NCI-H69 (cell line): ENCODE data around the gene ZSWIM2.
"Not testable (repeated sequence)": the region's sequence is repeated elsewhere in the genome, so short reads cannot be mapped to it uniquely, and the experiment has no call there.

Source experiments
- DNase-seq: peaks from one replicate; lab custom pipeline; 2025; lab: John Stamatoyannopoulos, UW

The ZSWIM2 gene

GRCh38 chr2:186848873-186849578 is at the start of gene ZSWIM2:
Gene ZSWIM2, minus strand, starts transcription at chr2:186849170. Its CDS starts 40 bp downstream, at chr2:186849130.
- peak; percentile 97 for DNase-seq

DNA sequence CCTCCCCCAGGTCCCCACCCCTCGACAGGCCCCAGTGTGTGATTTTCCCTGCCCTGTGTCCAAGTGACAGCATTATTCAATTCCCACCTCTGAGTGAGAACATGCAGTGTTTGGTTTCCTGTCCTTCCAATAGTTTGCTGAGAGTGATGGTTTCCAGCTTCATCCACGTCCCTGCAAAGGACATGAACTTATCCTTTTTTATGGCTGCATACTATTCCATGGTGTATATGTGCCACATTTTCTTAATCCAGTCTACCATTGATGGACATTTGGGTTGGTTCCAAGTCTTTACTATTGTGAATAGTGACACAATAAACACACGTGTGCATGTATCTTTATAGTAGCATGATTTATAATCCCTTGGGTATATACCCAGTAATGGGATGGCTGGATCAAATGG is 47.2 kb upstream of the ZSWIM2 start:
- DNase-seq, result not testable (repeated sequence)

- DNase-seq, result no peak
Observed at GRCh38 chr2:186895451-186895850, 46.5 kb upstream of the ZSWIM2 start.

DNA sequence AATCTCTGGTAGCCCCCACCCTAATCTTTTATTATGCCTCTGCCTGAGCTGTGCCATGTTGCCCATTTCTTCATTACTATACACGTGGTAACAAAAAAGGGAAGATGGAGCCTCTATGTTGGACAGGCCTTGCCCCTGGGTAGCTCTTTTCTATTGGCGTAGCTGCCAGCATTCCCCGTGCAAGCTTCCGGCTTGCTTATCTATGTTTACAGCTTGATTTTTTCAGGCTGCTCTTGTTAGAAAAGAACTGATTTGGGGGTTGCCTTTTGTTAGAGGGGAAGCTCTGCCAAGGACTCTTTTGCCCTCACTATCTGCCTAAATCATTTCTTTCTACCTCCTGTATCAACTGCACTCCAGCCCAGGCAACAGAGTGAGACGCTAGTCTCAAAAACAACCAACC is 45.5 kb upstream of the ZSWIM2 start:
- DNase-seq, result no peak

- DNase-seq, result no peak
Observed at GRCh38 chr2:186892821-186893220, 43.9 kb upstream of the ZSWIM2 start.

DNA sequence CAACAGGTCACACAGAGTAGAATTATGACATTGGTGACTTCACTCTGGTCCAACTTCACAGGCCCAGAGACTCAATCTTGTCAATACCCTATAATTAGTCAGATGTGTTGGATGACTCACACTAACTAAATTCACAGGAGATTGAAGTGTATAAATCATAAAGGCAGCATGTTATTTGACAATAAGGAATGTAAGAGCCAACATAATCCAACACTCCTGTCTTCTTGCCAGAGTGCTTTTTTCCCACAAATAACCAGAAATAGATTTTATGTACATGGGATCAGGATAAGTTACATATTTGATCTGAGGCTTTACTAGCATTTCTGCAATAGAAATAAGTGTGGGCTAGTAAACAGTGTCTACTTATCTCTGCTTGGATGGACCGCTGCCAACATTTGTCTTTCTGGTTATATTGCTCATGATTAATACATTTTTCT is 42.2 kb upstream of the ZSWIM2 start:
- DNase-seq, result peak; percentile 85

- DNase-seq, result no peak
Observed at GRCh38 chr2:186889101-186889879, 40.3 kb upstream of the ZSWIM2 start.

DNA sequence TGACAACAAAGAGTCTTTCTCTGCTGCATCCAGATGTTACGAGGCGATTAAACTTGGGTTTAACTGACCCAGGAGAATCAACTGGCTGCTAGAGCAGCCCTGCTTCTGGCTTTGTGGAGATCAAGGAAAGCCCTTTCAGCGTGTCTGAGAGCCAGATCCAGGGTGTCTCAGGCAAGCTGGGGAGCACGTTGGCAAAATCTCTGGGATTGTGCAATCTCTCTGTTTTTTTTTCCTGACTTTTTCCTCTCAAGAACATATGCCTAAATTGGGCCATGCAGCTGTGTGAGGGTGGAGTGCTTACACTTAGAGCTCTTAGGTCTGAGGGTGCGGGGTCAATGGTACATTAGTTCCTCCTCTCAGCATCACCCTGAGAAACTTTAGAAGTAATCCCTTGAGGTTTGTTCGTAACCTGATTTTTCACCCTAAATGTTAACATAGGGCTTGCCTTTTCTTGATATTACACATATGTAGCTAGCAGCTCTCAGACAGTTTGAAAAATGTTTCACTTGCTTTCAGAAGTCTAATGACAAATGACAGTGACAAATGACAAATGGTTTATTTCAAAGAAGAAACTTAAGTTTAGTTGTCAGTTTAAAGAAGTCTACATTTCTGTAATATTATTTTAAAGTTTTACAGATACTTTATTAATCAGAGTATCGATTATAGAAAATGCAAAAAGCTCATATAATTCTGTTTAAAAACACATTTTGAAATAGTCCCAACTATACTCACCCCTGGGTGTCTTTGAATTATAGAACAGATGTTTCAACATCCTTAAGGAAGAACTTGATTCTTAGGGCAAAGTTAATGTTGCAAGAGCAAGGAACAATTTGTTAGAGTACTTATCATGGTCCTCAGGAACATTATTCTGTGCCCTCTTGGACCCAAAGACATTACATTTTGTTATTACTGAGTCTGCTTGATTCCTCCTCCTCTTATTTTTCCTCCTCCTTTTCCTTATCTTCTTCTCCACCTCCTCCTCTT is 38.4 kb upstream of the ZSWIM2 start:
- DNase-seq, result peak; percentile 6

DNA sequence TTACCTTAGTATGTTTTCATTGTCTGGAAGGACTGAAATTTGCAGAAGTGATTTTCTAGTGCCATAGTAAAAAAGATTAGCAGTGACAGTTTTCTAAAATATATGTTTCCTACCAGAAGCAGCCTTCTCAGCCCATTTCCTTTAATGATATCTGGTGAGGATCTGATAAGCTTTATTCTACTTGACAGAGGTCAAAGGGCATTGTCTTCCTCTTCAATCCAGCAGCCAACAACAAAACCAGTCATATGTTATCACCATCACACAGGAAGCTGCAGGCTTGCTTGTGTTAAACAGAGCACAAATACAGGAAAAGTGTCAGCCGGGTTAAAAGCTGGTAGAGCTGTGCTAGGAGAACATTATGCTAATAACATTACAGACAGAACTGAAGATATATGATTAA is 35.6 kb upstream of the ZSWIM2 start:
- DNase-seq, result no peak

DNA sequence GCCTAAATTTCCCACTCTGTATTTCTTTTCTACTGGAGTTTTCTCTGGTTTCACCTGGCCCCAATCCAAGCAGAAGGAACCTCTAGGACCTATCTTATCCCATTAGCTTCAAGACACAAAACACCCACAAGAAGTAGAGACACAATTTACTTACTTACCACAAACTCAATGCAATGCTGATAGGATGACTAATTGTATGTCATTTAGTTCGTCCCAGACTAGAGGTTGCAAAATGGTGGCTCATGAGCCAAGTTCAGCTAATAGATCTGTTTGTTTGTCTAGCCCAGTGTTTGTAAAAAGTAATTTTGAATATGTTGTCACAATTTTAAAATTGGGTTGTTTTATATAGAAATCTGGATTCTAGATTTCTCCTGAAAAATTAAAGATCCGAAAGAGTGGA is 34.7 kb upstream of the ZSWIM2 start:
- no peak for DNase-seq

GRCh38 chr2:186882511-186883071 is 33.6 kb upstream of the ZSWIM2 start:
- DNase-seq, result peak; percentile 53

- DNase-seq, result no peak
Observed at GRCh38 chr2:186881660-186882059, 32.7 kb upstream of the ZSWIM2 start.

DNA sequence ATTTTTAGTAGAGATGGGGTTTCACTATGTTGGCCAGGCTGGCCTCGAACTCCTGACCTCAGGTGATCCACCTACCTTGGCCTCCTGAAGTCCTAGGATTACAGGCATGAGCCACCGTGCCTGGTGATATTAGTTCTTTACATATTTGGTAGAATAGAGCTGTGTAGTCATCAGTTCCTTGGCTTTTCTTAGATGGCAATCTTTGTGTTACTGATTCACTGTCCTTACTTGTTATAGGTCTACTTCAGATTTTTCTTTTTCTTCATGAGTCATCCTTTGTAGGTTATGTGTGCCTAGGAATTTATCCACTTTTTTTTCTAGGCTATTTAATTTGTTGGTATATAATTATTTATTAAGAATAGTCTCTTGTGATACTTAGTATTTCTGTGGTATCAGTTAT is 30.3 kb upstream of the ZSWIM2 start:
- no peak for DNase-seq

GRCh38 chr2:186874713-186875112 is 25.7 kb upstream of the ZSWIM2 start:
- DNase-seq, result no peak

DNA sequence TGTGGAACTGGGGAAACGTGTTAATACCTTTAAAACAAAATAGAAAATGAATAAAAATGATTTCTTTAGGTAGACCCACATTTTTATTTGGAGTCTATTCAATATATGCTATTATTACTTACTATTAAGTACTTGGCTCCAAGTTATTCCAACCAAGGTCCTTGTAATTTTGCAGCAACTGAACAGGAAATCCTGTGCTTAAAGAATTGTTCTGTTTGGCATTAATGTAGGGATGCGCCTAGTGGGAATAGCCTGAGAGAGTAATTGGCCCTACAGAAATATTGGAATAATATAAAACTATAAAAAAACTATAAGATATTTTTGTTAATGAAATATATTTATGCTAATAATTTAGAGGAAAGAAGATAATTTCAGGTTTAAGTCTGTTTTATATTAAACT is 22.9 kb upstream of the ZSWIM2 start:
- no peak for DNase-seq

GRCh38 chr2:186868344-186868743 is 19.4 kb upstream of the ZSWIM2 start:
- peak; percentile 6 for DNase-seq

GRCh38 chr2:186862869-186863709 is 14.1 kb upstream of the ZSWIM2 start:
- DNase-seq, result peak; percentile 47

DNA sequence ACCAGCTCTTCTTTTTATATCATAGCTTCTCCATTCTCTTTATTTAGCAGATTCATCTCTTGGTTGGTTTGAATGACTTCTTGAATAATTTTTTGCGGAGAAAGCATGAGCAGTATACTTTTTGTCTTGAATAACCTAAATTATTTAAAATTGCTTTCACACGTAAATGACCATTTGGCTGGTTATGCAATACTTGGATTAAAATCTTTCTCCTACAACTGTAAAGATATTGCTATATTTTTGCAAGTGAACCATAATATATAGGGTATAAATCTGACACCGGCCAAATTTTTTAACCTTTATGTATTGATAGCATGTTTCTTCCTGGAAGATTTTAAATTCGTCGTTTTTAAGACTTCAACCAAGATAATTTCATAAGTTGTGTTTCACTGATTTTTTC is 6.2 kb upstream of the ZSWIM2 start:
- DNase-seq, result no peak

GRCh38 chr2:186853951-186854350 is 5.0 kb upstream of the ZSWIM2 start:
- DNase-seq, result no peak

DNA sequence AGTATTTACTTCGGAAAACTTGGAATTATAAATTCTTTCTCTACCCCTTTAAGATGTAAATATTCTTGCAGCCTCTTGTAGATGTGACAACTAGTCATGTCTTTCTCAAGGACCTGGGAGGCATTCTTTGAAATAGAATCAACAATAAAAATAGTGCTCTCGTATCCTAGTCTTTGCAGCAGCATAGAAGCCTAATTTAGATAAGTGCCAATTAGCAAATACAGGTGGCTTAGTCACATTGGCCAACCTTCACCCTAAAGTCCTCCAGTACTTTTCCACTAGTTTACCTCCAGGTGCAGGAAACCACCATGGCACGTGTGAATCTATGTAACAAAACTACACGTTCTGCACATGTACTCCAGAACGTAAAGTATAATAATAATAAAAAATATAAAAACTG is 3.5 kb upstream of the ZSWIM2 start:
- DNase-seq, result peak; percentile 16

DNA sequence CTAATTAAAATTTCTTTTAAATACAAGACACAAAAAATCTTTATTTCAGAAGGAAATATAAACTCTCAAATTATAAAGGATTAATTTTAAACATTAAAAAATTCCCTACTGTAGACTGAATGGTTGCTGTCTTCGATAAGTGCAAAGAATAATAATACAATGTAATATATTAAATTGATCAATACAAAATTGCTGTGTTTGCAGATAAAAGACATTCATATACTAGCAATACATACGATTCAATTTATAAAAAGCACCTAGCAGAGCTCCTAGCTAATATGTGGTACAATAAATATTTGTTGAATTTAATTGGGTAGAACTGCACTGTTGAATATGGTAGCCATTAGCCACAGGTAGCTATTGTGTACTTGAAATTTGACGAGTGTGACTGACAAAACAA is 6.6 kb downstream of the ZSWIM2 start:
- DNase-seq, result peak; percentile 61
